Uterus (tissue), 4 donors: ENCODE results near the gene PTGIR. TPM values are rescaled to one million over a fixed set of nuclear protein-coding genes. Genes with fewer than 3 reads are reported as not detected.

Experiments used
- DNase-seq, 2 donors: peaks; one replicate each; pipeline ENCODE4 v3.0.0-alpha.2; 2019 to 2020
- H3K27ac ChIP-seq, 2 donors: fragments of 200-600 bp; sonication (generic); 1 replicate in 1 of 2; 2 replicates in 1 of 2; pipeline ENCODE4 v1.5.1; 2016 to 2018
- H3K27me3 ChIP-seq, 2 donors: fragments of 200-600 bp; sonication (generic); one replicate each; pipeline ENCODE4 v1.5.1; 2018 to 2019; ENCODE audit warnings: control low read depth in 1 of 2
- H3K36me3 ChIP-seq, 2 donors: fragments of 200-600 bp; sonication (generic); one replicate each; pipeline ENCODE4 v1.5.1; 2019; ENCODE audit warnings: control low read depth in 1 of 2
- H3K4me1 ChIP-seq, 2 donors: fragments of 200-600 bp; sonication (generic); one replicate each; pipeline ENCODE4 v1.5.1; 2018 to 2019; ENCODE audit warnings: control low read depth in 1 of 2
- H3K4me3 ChIP-seq, 2 donors: fragments of 200-600 bp; sonication (generic); 1 replicate in 1 of 2; 2 replicates in 1 of 2; pipeline ENCODE4 v1.5.1; 2018 to 2019; ENCODE audit warnings: mild to moderate bottlenecking in 1 of 2
- H3K9me3 ChIP-seq, 2 donors: fragments of 200-600 bp; sonication (generic); one replicate each; pipeline ENCODE4 v1.5.1; 2019; ENCODE audit warnings: control low read depth in 1 of 2
- POLR2A ChIP-seq, 2 donors: fragments of 450-650 bp; IDR thresholded peaks; one replicate each; pipeline ENCODE4 v1.6.1; 2016; ENCODE audit warnings: antibody characterized with exemption in 2 of 2, mild to moderate bottlenecking in 1 of 2, moderate library complexity in 1 of 2
- intact Hi-C: fragments of 100-400 bp; cut with DNase I; formaldehyde crosslinking; loops from one replicate; pipeline ENCODE4 v1.15.1; 2023; ENCODE audit warnings: low total_unique reads
- total RNA-seq, 4 donors: library from RNA; depleted of rRNA in 3 of 4; stranded (reverse); fragments of >200 nt in 3 of 4; gene quantifications; one replicate each; pipeline versions ENCODE4 v1.1.0 to v1.2.4, GENCODE V29; 2014 to 2023
- TF ChIP-seq, protein P1 (sequence below), 4 experiments: fragments of 200-600 bp in 2 of 4; fragments of 450-650 bp in 2 of 4; sonication (generic) in 2 of 4; IDR thresholded peaks; one replicate each; pipeline ENCODE4 v1.5.1; 2016 to 2019; ENCODE audit warnings: antibody characterized with exemption in 4 of 4, mild to moderate bottlenecking in 2 of 4, moderate library complexity in 1 of 4
- donor health status: DM: yes; HTN: yes; CAD: no.

Gene PTGIR
- total RNA-seq, 4 donors from 2014 or later, result 0.51 to 6.1 (median 3.5) TPM

DNA sequence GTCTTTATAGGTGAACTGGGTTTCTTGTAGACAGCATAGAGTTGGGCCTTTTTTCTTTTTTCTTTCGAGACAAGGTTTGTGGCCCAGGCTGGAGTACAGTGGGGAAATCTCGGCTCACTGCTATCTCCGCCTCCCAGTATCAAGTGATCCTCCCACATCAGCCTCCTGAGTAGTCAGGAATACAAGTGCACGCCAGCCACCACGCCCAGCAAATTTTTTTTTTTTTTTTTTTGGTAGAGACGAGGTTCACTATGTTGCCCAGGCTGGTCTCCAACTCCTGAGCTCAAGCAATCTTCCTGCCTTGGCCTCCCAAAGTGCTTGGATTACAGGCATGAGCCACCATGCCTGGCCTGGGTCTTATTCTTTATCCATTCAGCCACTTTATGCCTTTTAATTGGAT lies 28.9 kb downstream of the PTGIR start:
- no peaks in the 10 kb centered on the region for H3K27me3 ChIP-seq
- intact Hi-C loops, result no loop called here
- DNase-seq, result no peak
- H3K36me3 ChIP-seq, result no peaks in the 10 kb centered on the region
- no peaks in the 10 kb centered on the region for H3K4me1 ChIP-seq
- H3K4me3 ChIP-seq, result no peak overlapping the region
- no peaks in the 10 kb centered on the region for H3K9me3 ChIP-seq
- TF ChIP-seq POLR2A (IDR thresholded peaks at IDR 0.05), result no peak
- TF ChIP-seq, protein P1, sequence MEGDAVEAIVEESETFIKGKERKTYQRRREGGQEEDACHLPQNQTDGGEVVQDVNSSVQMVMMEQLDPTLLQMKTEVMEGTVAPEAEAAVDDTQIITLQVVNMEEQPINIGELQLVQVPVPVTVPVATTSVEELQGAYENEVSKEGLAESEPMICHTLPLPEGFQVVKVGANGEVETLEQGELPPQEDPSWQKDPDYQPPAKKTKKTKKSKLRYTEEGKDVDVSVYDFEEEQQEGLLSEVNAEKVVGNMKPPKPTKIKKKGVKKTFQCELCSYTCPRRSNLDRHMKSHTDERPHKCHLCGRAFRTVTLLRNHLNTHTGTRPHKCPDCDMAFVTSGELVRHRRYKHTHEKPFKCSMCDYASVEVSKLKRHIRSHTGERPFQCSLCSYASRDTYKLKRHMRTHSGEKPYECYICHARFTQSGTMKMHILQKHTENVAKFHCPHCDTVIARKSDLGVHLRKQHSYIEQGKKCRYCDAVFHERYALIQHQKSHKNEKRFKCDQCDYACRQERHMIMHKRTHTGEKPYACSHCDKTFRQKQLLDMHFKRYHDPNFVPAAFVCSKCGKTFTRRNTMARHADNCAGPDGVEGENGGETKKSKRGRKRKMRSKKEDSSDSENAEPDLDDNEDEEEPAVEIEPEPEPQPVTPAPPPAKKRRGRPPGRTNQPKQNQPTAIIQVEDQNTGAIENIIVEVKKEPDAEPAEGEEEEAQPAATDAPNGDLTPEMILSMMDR (IDR thresholded peaks at IDR 0.05), result no peak
- no peak overlapping the region for H3K27ac ChIP-seq

DNA sequence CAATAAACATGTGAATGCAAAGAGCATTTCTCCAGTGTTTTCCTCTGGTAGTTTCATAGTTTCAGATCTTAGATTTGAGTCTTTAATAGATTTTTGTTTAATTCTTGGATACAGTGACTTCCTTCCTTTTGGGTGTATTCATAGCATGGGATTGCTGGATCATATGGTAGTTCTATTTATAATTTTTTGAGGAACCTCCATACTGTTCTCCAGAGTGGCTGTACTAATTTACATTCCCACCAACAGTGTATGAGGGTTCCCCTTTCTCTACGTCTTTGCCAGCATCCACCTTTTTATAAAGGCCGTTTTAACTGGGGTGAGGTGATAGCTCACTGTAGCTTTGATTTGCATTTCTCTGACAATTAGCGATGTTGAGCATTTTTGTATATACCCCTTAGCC lies 33.0 kb downstream of the PTGIR start:
- intact Hi-C loops, result no loop called here
- no peak for TF ChIP-seq POLR2A (IDR thresholded peaks at IDR 0.05)
- TF ChIP-seq, protein P1 (IDR thresholded peaks at IDR 0.05), result no peak

DNA sequence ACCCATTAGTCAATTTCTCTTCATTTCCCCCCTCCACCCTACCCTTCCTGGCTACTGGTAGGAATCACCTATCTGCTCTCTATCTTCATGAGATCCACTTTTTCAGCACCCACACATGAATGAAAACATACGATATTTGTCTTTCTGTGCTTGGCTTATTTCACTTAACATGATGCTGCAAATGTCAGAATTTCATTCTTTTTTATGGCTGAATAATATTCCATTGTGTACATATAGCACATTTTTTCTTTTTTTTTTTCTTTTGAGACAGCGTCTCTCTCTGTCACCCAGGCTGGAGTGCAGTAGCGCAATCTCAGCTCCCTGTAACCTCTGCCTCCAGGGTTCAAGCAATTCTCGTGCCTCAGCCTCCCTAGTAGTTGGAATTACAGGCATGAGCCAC lies 33.6 kb downstream of the PTGIR start:
- Histone ChIP-seq H3K4me3 (no peak overlapping the region), H3K9me3 (no peaks in the 10 kb centered on the region), H3K27me3 (no peaks in the 10 kb centered on the region), H3K36me3 (no peaks in the 10 kb centered on the region), H3K4me1 (no peaks in the 10 kb centered on the region), H3K27ac (no peak overlapping the region)
- no peak for DNase-seq
- intact Hi-C loops, result no loop called here
- TF ChIP-seq, protein P1 (IDR thresholded peaks at IDR 0.05), result no peak
- TF ChIP-seq POLR2A (IDR thresholded peaks at IDR 0.05), result no peak

More for the DNA sequence above, 33.0 kb downstream of the PTGIR start:
- no peak overlapping the region for H3K27ac ChIP-seq
- H3K4me3 ChIP-seq, result no peak overlapping the region
- no peaks in the 10 kb centered on the region for H3K4me1 ChIP-seq
- H3K9me3 ChIP-seq, result no peaks in the 10 kb centered on the region
- DNase-seq, result no peak
- no peaks in the 10 kb centered on the region for H3K36me3 ChIP-seq
- no peaks in the 10 kb centered on the region for H3K27me3 ChIP-seq

DNA sequence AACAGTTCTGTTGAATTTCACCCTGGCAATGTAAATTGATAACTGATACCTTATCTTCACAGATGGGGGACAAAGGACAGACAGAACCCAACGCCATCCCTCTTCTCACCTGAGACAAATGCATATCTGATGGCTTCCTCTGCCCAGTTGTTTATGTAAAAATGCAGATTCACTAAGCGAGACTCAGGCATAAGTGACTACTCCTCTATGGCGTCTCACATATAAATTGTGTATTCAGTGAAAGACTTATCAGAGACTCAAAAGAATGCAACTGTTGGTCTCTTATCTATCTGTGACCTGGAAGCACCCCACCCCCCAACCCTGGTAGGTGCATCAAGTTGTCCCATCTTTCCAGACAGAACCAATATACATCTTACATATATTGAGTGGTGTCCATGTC lies 37.0 kb downstream of the PTGIR start:
- no peaks in the 10 kb centered on the region for H3K9me3 ChIP-seq
- TF ChIP-seq POLR2A (IDR thresholded peaks at IDR 0.05), result no peak
- TF ChIP-seq, protein P1 (IDR thresholded peaks at IDR 0.05), result no peak
- no peak overlapping the region for H3K4me3 ChIP-seq
- no peak for DNase-seq
- no peak overlapping the region for H3K27ac ChIP-seq
- H3K27me3 ChIP-seq, result no peaks in the 10 kb centered on the region
- H3K36me3 ChIP-seq, result no peaks in the 10 kb centered on the region
- H3K4me1 ChIP-seq, result no peaks in the 10 kb centered on the region
- intact Hi-C loops, result no loop called here

DNA sequence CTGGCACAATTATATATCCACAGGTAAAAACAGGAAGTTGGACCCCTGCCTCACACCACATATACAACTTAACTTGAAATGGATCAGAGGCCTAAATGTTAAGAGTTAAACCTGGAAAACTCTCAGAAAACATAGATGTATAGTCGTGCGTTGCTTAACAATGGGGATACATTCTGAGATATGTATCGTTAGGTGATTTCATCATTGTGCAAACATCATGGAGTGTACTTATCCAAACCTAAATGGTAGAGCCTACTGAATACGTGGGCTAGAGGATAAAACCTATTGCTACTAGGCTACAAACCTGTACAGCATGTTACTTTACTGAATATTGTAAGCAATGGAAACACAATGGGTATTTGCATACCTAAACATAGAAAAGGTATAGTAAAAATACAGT lies 38.6 kb downstream of the PTGIR start:
- intact Hi-C loops, result no loop called here
- Histone ChIP-seq H3K27ac (no peak overlapping the region), H3K9me3 (no peaks in the 10 kb centered on the region), H3K4me1 (no peaks in the 10 kb centered on the region), H3K4me3 (no peak overlapping the region), H3K27me3 (no peaks in the 10 kb centered on the region), H3K36me3 (no peaks in the 10 kb centered on the region)
- no peak for TF ChIP-seq POLR2A (IDR thresholded peaks at IDR 0.05)
- TF ChIP-seq, protein P1 (IDR thresholded peaks at IDR 0.05), result no peak
- no peak for DNase-seq
